Lower leg skin (tissue), 3 donors: ENCODE data around the gene FBXL14.

ENCODE experiments used
- POLR2A ChIP-seq, 2 donors: fragments of 450-650 bp; IDR thresholded peaks; one replicate each; pipeline ENCODE4 v1.6.1; 2016 to 2017; ENCODE audit warnings: antibody characterized with exemption in 2 of 2, mild to moderate bottlenecking in 1 of 2, moderate library complexity in 1 of 2
- TF ChIP-seq, protein P1 (sequence below), 3 donors: fragments of 450-650 bp; IDR thresholded peaks; one replicate each; pipeline ENCODE4 v1.5.1; 2016; ENCODE audit warnings: antibody characterized with exemption in 3 of 3, mild to moderate bottlenecking in 3 of 3, moderate library complexity in 2 of 3

DNA sequence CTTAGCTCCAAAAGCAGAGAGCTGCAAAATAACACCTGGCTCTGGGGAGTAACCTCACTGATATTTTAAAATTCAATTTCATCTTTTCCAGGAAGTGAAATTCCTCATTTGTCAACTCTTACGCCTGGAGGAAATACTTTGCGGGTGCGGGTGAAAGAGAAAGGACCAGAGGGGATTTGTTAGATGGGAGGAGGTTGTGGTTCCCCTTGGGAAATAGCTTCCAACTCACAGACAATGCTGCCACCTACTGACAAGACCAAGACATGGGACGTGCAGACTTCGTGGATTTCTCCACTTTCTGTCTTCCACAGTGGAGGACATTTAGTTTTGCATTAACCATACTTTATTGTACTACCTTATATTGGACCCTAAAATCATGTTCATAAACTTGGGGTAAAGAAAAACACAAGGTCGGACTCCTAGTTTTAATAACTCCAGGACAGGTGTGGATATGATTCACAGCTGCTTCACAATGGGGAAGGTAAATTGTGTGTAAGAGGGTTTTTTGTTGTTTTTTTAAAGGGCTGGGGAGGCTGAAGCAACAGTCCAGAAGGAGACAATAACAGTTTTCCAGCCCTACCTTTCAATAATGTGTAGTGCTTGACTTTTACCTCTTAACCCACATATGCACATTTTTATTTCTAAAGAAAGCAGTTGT lies 10.8 kb downstream of the FBXL14 start:
- TF ChIP-seq, protein P1, sequence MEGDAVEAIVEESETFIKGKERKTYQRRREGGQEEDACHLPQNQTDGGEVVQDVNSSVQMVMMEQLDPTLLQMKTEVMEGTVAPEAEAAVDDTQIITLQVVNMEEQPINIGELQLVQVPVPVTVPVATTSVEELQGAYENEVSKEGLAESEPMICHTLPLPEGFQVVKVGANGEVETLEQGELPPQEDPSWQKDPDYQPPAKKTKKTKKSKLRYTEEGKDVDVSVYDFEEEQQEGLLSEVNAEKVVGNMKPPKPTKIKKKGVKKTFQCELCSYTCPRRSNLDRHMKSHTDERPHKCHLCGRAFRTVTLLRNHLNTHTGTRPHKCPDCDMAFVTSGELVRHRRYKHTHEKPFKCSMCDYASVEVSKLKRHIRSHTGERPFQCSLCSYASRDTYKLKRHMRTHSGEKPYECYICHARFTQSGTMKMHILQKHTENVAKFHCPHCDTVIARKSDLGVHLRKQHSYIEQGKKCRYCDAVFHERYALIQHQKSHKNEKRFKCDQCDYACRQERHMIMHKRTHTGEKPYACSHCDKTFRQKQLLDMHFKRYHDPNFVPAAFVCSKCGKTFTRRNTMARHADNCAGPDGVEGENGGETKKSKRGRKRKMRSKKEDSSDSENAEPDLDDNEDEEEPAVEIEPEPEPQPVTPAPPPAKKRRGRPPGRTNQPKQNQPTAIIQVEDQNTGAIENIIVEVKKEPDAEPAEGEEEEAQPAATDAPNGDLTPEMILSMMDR (IDR thresholded peaks at IDR 0.05), result peak in 1 of 3 donors; percentile 72
- TF ChIP-seq POLR2A (IDR thresholded peaks at IDR 0.05), result no peak
